ENCODE results near the gene SEMA3C. TPM values are rescaled to one million over a fixed set of nuclear protein-coding genes. Genes with fewer than 3 reads are reported as not detected.

Gene SEMA3C
- total RNA-seq, 1 experiment from 2014 or later = 232 TPM

GRCh38 chr7:80884511-80885195 is 34.2 kb downstream of the SEMA3C start:
- ChIA-PET POLR2A (no interaction called here), CTCF (no interaction called here)
- Histone ChIP-seq H3K27ac (ENCODE audit: low read length) (peak overlapping the region; percentile 92), H3K36me3 (ENCODE audit: control insufficient read depth, insufficient read depth, low read length) (peaks cover 10% of the 10 kb centered on the region; the same call in 1 of the 2 replicates), H3K4me3 (ENCODE audit: low read depth in 2 of 2, low read length in 2 of 2) (no peak overlapping the region), H3K4me1 (ENCODE audit: control insufficient read depth, insufficient read depth, low read length) (peaks cover 77% of the 10 kb centered on the region), H3K27me3 (ENCODE audit: control insufficient read depth, insufficient read depth, low read length) (no peaks in the 10 kb centered on the region), H3K9me3 (ENCODE audit: control insufficient read depth, insufficient read depth, low read depth, low read length) (no peaks in the 10 kb centered on the region)
- intact Hi-C loops (cut with micrococcal nuclease; ENCODE audit: unreplicated experiment) = no loop called here
- no TSS peak for BruUV-seq (replicated peaks)
- DNase-seq (ENCODE audit: low read depth, low spot score) (no peak), ATAC-seq (0 out of 2 replicates have a peak, but pooled peaks have one; percentile 31)
- in situ Hi-C loops (cut with HindIII; ENCODE audit: low pct_unique_long_range_greater_than_20kb, low sequenced_read_pairs) = no loop called here
- TF ChIP-seq TCF7L2 (IDR thresholded peaks at IDR 0.05; ENCODE audit: low read depth, low read length) = peak; percentile 91
- TF ChIP-seq, protein P1, sequence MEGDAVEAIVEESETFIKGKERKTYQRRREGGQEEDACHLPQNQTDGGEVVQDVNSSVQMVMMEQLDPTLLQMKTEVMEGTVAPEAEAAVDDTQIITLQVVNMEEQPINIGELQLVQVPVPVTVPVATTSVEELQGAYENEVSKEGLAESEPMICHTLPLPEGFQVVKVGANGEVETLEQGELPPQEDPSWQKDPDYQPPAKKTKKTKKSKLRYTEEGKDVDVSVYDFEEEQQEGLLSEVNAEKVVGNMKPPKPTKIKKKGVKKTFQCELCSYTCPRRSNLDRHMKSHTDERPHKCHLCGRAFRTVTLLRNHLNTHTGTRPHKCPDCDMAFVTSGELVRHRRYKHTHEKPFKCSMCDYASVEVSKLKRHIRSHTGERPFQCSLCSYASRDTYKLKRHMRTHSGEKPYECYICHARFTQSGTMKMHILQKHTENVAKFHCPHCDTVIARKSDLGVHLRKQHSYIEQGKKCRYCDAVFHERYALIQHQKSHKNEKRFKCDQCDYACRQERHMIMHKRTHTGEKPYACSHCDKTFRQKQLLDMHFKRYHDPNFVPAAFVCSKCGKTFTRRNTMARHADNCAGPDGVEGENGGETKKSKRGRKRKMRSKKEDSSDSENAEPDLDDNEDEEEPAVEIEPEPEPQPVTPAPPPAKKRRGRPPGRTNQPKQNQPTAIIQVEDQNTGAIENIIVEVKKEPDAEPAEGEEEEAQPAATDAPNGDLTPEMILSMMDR (IDR thresholded peaks at IDR 0.05) = no peak
- TF ChIP-seq SIN3A (IDR thresholded peaks at IDR 0.05; ENCODE audit: borderline replicate concordance, insufficient read depth, low read depth, low read length) = no peak
- TF ChIP-seq, protein P2, sequence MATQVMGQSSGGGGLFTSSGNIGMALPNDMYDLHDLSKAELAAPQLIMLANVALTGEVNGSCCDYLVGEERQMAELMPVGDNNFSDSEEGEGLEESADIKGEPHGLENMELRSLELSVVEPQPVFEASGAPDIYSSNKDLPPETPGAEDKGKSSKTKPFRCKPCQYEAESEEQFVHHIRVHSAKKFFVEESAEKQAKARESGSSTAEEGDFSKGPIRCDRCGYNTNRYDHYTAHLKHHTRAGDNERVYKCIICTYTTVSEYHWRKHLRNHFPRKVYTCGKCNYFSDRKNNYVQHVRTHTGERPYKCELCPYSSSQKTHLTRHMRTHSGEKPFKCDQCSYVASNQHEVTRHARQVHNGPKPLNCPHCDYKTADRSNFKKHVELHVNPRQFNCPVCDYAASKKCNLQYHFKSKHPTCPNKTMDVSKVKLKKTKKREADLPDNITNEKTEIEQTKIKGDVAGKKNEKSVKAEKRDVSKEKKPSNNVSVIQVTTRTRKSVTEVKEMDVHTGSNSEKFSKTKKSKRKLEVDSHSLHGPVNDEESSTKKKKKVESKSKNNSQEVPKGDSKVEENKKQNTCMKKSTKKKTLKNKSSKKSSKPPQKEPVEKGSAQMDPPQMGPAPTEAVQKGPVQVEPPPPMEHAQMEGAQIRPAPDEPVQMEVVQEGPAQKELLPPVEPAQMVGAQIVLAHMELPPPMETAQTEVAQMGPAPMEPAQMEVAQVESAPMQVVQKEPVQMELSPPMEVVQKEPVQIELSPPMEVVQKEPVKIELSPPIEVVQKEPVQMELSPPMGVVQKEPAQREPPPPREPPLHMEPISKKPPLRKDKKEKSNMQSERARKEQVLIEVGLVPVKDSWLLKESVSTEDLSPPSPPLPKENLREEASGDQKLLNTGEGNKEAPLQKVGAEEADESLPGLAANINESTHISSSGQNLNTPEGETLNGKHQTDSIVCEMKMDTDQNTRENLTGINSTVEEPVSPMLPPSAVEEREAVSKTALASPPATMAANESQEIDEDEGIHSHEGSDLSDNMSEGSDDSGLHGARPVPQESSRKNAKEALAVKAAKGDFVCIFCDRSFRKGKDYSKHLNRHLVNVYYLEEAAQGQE (IDR thresholded peaks at IDR 0.05; ENCODE audit: insufficient read depth in 1 of 2, low read depth in 2 of 2, low read length in 1 of 2) = no peak
- TF ChIP-seq POLR2AphosphoS5 (IDR thresholded peaks at IDR 0.05; ENCODE audit: low read depth, low read length) = 0 out of 2 replicates have a peak, but pooled peaks have one; percentile 35

DNA sequence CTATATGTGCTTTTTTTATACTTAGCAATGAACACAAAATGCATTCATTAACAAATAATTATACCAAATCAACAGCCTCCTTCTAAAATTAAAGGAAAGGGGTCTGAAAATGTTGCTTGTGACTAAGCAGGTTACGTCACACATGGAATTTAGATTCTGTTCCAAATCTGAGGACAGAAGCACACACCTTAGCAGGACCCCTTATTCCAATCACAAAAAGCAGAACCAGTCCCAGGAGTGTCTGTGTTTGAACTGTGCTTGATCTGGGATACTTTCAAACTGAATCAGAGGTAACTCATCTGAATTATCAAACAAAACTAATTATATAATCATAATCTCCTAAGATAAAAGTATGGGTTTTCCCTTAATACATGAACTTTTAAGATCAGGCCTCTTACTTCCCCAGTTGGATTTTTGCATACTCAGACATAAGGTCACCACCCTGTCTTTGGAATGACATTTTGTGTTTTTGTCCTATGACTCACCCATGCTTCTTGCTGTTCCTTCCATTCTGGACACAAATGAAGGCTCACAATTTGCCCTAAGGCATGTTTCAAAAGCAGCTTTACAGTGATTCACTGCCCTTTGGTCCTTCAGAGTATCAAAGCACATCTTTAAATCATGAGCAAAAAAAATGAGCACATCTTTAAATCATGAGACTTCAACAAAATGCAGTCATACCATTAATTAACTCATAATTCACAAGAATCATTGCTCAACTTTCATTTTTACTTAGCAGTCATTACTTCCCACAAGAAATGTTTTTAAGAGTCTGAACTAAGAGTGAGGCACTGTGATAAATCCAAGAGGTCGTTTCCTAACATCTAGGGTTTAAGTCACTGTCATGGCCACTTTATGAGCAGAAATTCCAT is 35.5 kb downstream of the SEMA3C start:
- DNase-seq (ENCODE audit: low read depth, low spot score) (peak; percentile 97), ATAC-seq (peak; percentile 90)
- BruUV-seq (replicated peaks) = TSS peak; percentile 4
- Histone ChIP-seq H3K4me1 (ENCODE audit: control insufficient read depth, insufficient read depth, low read length) (peaks cover 88% of the 10 kb centered on the region), H3K36me3 (ENCODE audit: control insufficient read depth, insufficient read depth, low read length) (peaks cover 6% of the 10 kb centered on the region; the same call in 1 of the 2 replicates), H3K27ac (ENCODE audit: low read length) (peak overlapping the region; percentile 92), H3K9me3 (ENCODE audit: control insufficient read depth, insufficient read depth, low read depth, low read length) (no peaks in the 10 kb centered on the region), H3K27me3 (ENCODE audit: control insufficient read depth, insufficient read depth, low read length) (no peaks in the 10 kb centered on the region), H3K4me3 (ENCODE audit: low read depth in 2 of 2, low read length in 2 of 2) (no peak overlapping the region)
- POLR2A ChIA-PET = interaction anchor here (0.6 kb wide), 1 partner anchor 22 kb away, joined by 3 read pairs; no protein-coding TSS in a partner anchor
- in situ Hi-C loops (cut with HindIII; ENCODE audit: low pct_unique_long_range_greater_than_20kb, low sequenced_read_pairs) (no loop called here), intact Hi-C loops (cut with micrococcal nuclease; ENCODE audit: unreplicated experiment) (no loop called here)
- peak; percentile 53; the same call in 1 of the 2 replicates for TF ChIP-seq POLR2AphosphoS5 (IDR thresholded peaks at IDR 0.05; ENCODE audit: low read depth, low read length)
- TF ChIP-seq, protein P2 (IDR thresholded peaks at IDR 0.05; ENCODE audit: insufficient read depth in 1 of 2, low read depth in 2 of 2, low read length in 1 of 2) = peak in 1 of 2 experiments; percentile 26; a peak in 1 of 4 replicates
- TF ChIP-seq SIN3A (IDR thresholded peaks at IDR 0.05; ENCODE audit: borderline replicate concordance, insufficient read depth, low read depth, low read length) = no peak
- TF ChIP-seq TCF7L2 (IDR thresholded peaks at IDR 0.05; ENCODE audit: low read depth, low read length) = peak; percentile 59
- TF ChIP-seq, protein P1 (IDR thresholded peaks at IDR 0.05) = no peak
- CTCF ChIA-PET = no interaction called here

All from Panc1 (cell line).